ENCODE results near the gene CEL. TPM values are rescaled to one million over a fixed set of nuclear protein-coding genes. Genes with fewer than 3 reads are reported as not detected.
"Not testable (repeated sequence)": the region's sequence is repeated elsewhere in the genome, so short reads cannot be mapped to it uniquely, and the experiment has no call there.

Gene CEL
- total and polyA plus RNA-seq, 2 donors from 2014 or later, result 1.0 to 16.7 TPM

DNA sequence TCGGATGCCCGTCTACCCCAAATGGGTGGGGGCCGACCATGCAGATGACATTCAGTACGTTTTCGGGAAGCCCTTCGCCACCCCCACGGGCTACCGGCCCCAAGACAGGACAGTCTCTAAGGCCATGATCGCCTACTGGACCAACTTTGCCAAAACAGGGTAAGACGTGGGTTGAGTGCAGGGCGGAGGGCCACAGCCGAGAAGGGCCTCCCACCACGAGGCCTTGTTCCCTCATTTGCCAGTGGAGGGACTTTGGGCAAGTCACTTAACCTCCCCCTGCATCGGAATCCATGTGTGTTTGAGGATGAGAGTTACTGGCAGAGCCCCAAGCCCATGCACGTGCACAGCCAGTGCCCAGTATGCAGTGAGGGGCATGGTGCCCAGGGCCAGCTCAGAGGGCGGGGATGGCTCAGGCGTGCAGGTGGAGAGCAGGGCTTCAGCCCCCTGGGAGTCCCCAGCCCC, 8.8 kb downstream of the CEL start:
- intact Hi-C loops (cut with DNase I); H3K27ac ChIP-seq (ENCODE audit: low read depth in 2 of 2, low read length in 2 of 2); H3K9me3 ChIP-seq (ENCODE audit: control insufficient read depth in 2 of 3, insufficient read depth in 1 of 3, low read length in 3 of 3); FAIRE-seq; H3K27me3 ChIP-seq (ENCODE audit: control insufficient read depth, insufficient read depth, low read length); H3K9ac ChIP-seq (ENCODE audit: low read length in 3 of 3); H3K36me3 ChIP-seq (ENCODE audit: control insufficient read depth in 2 of 3, insufficient read depth in 3 of 3, low read length in 3 of 3); H3K4me3 ChIP-seq (ENCODE audit: low read length in 3 of 3); H3K4me1 ChIP-seq (ENCODE audit: control insufficient read depth in 2 of 3, insufficient read depth in 2 of 3, low read depth in 1 of 3, low read length in 3 of 3): not testable (repeated sequence)
- DNase-seq, result peak in 1 of 5 donors; percentile 41

DNA sequence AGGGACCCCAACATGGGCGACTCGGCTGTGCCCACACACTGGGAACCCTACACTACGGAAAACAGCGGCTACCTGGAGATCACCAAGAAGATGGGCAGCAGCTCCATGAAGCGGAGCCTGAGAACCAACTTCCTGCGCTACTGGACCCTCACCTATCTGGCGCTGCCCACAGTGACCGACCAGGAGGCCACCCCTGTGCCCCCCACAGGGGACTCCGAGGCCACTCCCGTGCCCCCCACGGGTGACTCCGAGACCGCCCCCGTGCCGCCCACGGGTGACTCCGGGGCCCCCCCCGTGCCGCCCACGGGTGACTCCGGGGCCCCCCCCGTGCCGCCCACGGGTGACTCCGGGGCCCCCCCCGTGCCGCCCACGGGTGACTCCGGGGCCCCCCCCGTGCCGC, 9.2 kb downstream of the CEL start:
- H3K27me3 ChIP-seq (ENCODE audit: control insufficient read depth, insufficient read depth, low read length); H3K9me3 ChIP-seq (ENCODE audit: control insufficient read depth in 2 of 3, insufficient read depth in 1 of 3, low read length in 3 of 3); H3K4me1 ChIP-seq (ENCODE audit: control insufficient read depth in 2 of 3, insufficient read depth in 2 of 3, low read depth in 1 of 3, low read length in 3 of 3); intact Hi-C loops (cut with DNase I); H3K36me3 ChIP-seq (ENCODE audit: control insufficient read depth in 2 of 3, insufficient read depth in 3 of 3, low read length in 3 of 3); H3K4me3 ChIP-seq (ENCODE audit: low read length in 3 of 3); FAIRE-seq; H3K9ac ChIP-seq (ENCODE audit: low read length in 3 of 3); H3K27ac ChIP-seq (ENCODE audit: low read depth in 2 of 2, low read length in 2 of 2): not testable (repeated sequence)
- peak in 1 of 5 donors; percentile 48 for DNase-seq

DNA sequence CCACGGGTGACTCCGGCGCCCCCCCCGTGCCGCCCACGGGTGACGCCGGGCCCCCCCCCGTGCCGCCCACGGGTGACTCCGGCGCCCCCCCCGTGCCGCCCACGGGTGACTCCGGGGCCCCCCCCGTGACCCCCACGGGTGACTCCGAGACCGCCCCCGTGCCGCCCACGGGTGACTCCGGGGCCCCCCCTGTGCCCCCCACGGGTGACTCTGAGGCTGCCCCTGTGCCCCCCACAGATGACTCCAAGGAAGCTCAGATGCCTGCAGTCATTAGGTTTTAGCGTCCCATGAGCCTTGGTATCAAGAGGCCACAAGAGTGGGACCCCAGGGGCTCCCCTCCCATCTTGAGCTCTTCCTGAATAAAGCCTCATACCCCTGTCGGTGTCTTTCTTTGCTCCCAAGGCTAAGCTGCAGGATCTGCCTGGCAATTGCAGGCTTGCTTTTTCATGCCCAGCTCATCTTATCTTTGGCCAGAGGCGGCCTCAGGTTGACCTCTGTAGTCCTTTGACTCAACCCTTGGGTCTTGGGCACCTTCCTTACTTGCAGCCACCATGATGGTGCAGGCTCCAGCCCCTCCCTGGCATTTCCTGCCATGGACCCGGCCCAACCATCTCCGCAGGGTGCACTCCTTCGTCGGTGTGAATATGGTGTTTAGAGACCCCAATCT, 9.8 kb downstream of the CEL start:
- no peak for FAIRE-seq
- intact Hi-C loops (cut with DNase I), result no loop called here
- Histone ChIP-seq H3K27me3 (ENCODE audit: control insufficient read depth, insufficient read depth, low read length) (no peaks in the 10 kb centered on the region), H3K27ac (ENCODE audit: low read depth in 2 of 2, low read length in 2 of 2) (no peak overlapping the region), H3K4me3 (ENCODE audit: low read length in 3 of 3) (no peak overlapping the region), H3K4me1 (ENCODE audit: control insufficient read depth in 2 of 3, insufficient read depth in 2 of 3, low read depth in 1 of 3, low read length in 3 of 3) (peaks cover 0 to 2% (median 0%) of the 10 kb centered on the region in 3 donors), H3K9ac (ENCODE audit: low read length in 3 of 3) (no peak overlapping the region), H3K36me3 (ENCODE audit: control insufficient read depth in 2 of 3, insufficient read depth in 3 of 3, low read length in 3 of 3) (no peaks in the 10 kb centered on the region), H3K9me3 (ENCODE audit: control insufficient read depth in 2 of 3, insufficient read depth in 1 of 3, low read length in 3 of 3) (no peaks in the 10 kb centered on the region)
- DNase-seq, result peak in 1 of 5 donors; percentile 37
- TF ChIP-seq, protein P1, sequence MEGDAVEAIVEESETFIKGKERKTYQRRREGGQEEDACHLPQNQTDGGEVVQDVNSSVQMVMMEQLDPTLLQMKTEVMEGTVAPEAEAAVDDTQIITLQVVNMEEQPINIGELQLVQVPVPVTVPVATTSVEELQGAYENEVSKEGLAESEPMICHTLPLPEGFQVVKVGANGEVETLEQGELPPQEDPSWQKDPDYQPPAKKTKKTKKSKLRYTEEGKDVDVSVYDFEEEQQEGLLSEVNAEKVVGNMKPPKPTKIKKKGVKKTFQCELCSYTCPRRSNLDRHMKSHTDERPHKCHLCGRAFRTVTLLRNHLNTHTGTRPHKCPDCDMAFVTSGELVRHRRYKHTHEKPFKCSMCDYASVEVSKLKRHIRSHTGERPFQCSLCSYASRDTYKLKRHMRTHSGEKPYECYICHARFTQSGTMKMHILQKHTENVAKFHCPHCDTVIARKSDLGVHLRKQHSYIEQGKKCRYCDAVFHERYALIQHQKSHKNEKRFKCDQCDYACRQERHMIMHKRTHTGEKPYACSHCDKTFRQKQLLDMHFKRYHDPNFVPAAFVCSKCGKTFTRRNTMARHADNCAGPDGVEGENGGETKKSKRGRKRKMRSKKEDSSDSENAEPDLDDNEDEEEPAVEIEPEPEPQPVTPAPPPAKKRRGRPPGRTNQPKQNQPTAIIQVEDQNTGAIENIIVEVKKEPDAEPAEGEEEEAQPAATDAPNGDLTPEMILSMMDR (IDR thresholded peaks at IDR 0.05; ENCODE audit: borderline replicate concordance, extremely low read depth, insufficient read depth), result no peak

DNA sequence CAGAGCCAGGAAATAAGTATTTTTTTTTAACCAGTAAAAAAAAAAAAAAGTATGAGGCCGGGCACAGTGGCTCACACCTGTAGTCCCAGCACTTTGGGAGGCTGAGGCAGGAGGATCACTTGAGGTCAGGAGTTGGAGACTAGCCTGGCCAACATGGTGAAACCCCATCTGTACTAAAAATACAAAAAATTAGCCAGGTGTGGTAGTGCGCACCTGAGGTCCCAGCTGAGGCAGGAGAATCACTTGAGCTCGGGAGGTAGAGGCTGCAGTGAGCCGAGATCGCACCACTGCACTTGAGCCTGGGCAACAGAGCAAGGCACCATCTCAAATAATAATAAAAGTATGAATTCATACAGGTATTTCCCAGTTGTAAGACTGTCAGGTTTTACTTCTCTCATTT, 10.4 kb downstream of the CEL start:
- H3K9me3 ChIP-seq (ENCODE audit: control insufficient read depth in 2 of 3, insufficient read depth in 1 of 3, low read length in 3 of 3); H3K27ac ChIP-seq (ENCODE audit: low read depth in 2 of 2, low read length in 2 of 2); H3K36me3 ChIP-seq (ENCODE audit: control insufficient read depth in 2 of 3, insufficient read depth in 3 of 3, low read length in 3 of 3); H3K27me3 ChIP-seq (ENCODE audit: control insufficient read depth, insufficient read depth, low read length); H3K4me3 ChIP-seq (ENCODE audit: low read length in 3 of 3); H3K9ac ChIP-seq (ENCODE audit: low read length in 3 of 3); H3K4me1 ChIP-seq (ENCODE audit: control insufficient read depth in 2 of 3, insufficient read depth in 2 of 3, low read depth in 1 of 3, low read length in 3 of 3); FAIRE-seq; DNase-seq; intact Hi-C loops (cut with DNase I): not testable (repeated sequence)
